ENCODE results near the gene MXRA5.
"Not testable (repeated sequence)": the region's sequence is repeated elsewhere in the genome, so short reads cannot be mapped to it uniquely, and the experiment has no call there.

The MXRA5 gene

GRCh38 chrX:3340016-3340415 lies 6.4 kb downstream of the MXRA5 start:
- DNase-seq, result no peak

GRCh38 chrX:3326681-3327080 lies 19.8 kb downstream of the MXRA5 start:
- DNase-seq, result no peak

- no peak for DNase-seq
Measured at GRCh38 chrX:3320471-3321046, 25.9 kb downstream of the MXRA5 start.

- no peak for DNase-seq
Measured at GRCh38 chrX:3317191-3317718, 29.2 kb downstream of the MXRA5 start.

GRCh38 chrX:3312109-3312508 lies 34.3 kb downstream of the MXRA5 start:
- DNase-seq, result no peak

GRCh38 chrX:3307881-3308280 lies 38.6 kb downstream of the MXRA5 start:
- no peak for DNase-seq

GRCh38 chrX:3299636-3300035 lies 46.8 kb downstream of the MXRA5 start:
- no peak for DNase-seq

GRCh38 chrX:3295731-3296130 lies 50.7 kb downstream of the MXRA5 start:
- no peak for DNase-seq

GRCh38 chrX:3293251-3293650 lies 53.2 kb downstream of the MXRA5 start:
- DNase-seq, result no peak

- no peak for DNase-seq
Measured at GRCh38 chrX:3290561-3290960, 55.9 kb downstream of the MXRA5 start.

GRCh38 chrX:3286196-3286945 lies 60.1 kb downstream of the MXRA5 start:
- DNase-seq, result no peak

- no peak for DNase-seq
Measured at GRCh38 chrX:3280706-3281105, 65.7 kb downstream of the MXRA5 start.

- not testable (repeated sequence) for DNase-seq
Measured at GRCh38 chrX:3273668-3274067, 72.8 kb downstream of the MXRA5 start.

- DNase-seq, result no peak
Measured at GRCh38 chrX:3271834-3272186, 74.6 kb downstream of the MXRA5 start.

- DNase-seq, result no peak
Measured at GRCh38 chrX:3271183-3271833, 75.1 kb downstream of the MXRA5 start.

GRCh38 chrX:3268829-3269228 lies 77.6 kb downstream of the MXRA5 start:
- DNase-seq, result no peak

GRCh38 chrX:3263681-3264126 lies 82.7 kb downstream of the MXRA5 start:
- no peak for DNase-seq

GRCh38 chrX:3262901-3263300 lies 83.6 kb downstream of the MXRA5 start:
- no peak for DNase-seq

All from cortex of kidney (tissue), 1 donor.